GM12874 (cell line): ENCODE measurements around the gene STARD13.
A peak's percentile ranks its signal among the peaks of the same experiment; 100 is the strongest.

Source experiments
- CTCF ChIP-seq: IDR thresholded peaks from 2 replicates; pipeline ENCODE4 v1.5.1; 2011; ENCODE audit warnings: low read depth, mild to moderate bottlenecking, control low read depth, low read length, moderate library complexity; ENCODE audit not compliant: insufficient read depth

Gene STARD13

GRCh38 chr13:33112766-33113165, 172.8 kb downstream of the STARD13 start:
- no peak for TF ChIP-seq CTCF

GRCh38 chr13:33111414-33112110, 174.0 kb downstream of the STARD13 start:
- TF ChIP-seq CTCF = no peak

GRCh38 chr13:33110713-33111413, 174.7 kb downstream of the STARD13 start:
- no peak for TF ChIP-seq CTCF

GRCh38 chr13:33110386-33110712, 175.2 kb downstream of the STARD13 start:
- TF ChIP-seq CTCF = no peak

- TF ChIP-seq CTCF = peak; percentile 46; the same call in 1 of the 2 replicates
These were observed 175.8 kb downstream of the STARD13 start for GRCh38 chr13:33109801-33110200.

GRCh38 chr13:33109271-33109697, 176.3 kb downstream of the STARD13 start:
- no peak for TF ChIP-seq CTCF

- no peak for TF ChIP-seq CTCF
These were observed 176.9 kb downstream of the STARD13 start for GRCh38 chr13:33108620-33109019.
